HG02840 (cell line): ENCODE measurements around the gene SLC27A3.
"Not testable (repeated sequence)": the region's sequence is repeated elsewhere in the genome, so short reads cannot be mapped to it uniquely, and the experiment has no call there.

Source experiments
- ATAC-seq: cut with Tn5 transposase; IDR thresholded peaks from one replicate; pipeline ENCODE4 v1.9.1; 2021; ENCODE audit warnings: mild to moderate bottlenecking, moderate library complexity, moderate number of reproducible peaks; ENCODE audit not compliant: unreplicated experiment, low FRiP score

SLC27A3 gene

DNA sequence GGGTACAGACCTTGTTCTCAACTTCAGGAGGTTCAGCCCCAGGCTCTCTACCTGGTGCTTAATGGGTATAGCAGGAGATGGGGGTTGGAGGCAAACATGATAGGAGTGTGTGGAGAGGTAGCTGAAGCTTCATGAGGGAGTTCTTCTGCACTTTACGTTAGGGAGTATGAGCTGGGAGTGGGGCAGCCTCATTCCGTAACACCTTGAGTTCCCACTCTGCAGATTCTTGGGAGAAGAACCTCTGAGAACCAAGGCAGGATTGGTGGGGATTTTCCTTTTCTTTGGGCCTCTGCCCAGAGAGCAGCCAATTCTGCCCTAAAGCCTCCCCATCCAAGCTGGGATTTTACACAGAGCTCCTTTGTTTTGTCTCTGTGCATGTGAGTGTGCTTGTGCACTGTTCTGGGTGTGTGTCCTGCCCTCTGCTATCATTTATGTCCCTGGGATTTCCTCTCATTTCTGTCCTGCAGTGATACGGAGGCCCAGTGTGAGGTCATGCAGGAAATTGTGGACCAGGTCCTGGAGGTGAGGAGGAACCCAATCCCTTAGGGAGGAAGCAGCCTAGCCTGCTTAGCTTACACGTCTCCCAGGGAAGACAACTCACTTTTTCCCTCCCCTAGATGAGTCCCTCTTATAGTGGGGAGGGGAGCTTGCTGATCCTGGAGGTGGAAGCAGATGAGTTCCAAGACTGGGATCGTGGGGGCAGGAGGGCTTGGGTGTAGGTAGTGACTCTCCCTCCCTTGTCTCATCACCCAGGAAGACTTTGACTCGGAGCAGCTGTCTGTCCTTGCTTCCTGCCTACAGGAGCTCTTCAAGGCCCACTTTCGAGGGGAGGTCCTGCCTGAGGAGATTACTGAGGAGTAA is 11.6 kb upstream of the SLC27A3 start:
- no peak for ATAC-seq

- ATAC-seq: no peak
Measured at GRCh38 chr1:153764310-153764709, 10.9 kb upstream of the SLC27A3 start.

GRCh38 chr1:153766663-153767062 is 8.5 kb upstream of the SLC27A3 start:
- ATAC-seq: not testable (repeated sequence)

DNA sequence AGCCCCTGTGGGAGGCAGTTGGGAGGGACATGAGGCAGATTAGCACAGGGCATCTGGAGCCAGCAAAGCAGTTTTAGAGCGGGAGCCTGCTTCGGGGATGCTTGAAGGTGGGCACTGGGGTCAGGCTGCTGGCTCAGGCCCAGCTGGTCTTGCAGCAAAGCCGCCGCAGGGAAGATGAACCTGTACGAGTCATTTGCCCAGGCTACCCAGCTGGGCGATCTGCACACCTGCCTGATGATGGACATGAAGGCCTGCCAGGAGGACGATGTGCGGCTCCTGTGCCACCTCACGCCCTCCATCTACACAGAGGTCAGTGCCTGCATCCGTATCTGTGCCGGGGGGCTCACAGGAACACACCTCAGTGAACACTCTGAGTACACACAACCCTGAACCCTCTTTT is 7.7 kb upstream of the SLC27A3 start:
- ATAC-seq: no peak

GRCh38 chr1:153768316-153769181 is 6.7 kb upstream of the SLC27A3 start:
- no peak for ATAC-seq

DNA sequence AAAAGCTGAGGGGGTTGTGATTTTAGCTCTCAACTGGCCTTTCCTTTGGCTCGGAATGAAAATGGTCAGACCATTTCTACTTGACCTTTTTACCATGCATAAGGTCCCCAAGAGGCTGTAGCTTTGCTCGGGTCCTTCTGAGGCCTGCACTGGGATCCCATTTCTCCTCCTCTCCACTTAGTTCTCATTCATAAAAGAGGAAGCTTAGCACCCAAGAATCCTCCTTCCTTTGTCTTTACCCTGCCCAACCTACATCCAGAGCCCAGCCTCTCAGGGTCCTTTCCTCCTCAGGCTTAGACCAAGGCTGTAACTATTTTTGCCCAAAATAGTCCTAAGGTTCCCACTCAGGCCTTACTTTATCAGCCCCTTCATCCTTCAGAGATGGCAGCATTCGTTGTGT is 6.0 kb upstream of the SLC27A3 start:
- no peak for ATAC-seq

DNA sequence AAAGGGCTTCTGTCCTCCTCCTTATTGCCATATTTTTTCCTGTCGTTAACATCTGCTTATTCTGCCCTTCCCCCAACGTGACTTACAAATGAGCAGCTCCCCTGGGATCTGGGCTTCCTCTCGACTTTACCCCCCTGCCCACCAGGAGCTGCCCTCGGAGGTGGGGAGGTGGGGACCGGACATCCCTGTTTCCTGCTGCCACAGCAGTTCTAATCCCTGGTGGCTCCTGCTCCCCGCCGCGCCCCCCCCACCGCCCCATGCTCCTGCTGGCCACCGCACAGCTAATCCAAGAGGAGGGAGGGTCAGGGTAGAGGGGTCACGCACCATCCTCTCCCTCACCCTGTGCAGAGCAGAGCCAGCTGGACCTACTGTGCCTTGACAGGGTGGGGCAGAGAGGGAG is 4.4 kb upstream of the SLC27A3 start:
- ATAC-seq: no peak

DNA sequence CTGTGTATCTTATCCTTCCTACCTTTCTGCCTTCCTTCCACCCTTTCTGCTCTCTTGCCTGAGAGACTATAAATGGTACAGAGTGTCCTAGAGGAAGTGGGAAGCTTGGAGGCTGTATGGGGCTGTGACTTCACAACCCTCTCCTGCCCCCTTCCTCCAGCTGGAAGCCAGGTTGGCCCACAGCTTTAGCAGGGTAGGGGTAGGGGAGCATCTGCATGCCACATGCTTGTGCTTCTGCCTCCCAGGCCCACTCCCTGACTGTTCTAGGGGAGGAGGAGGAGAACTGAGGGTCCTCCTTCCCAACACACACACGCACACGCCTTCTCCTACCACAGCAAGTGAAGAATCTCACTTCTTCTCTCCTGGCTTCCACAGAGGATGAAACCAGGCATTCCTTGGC is 3.9 kb upstream of the SLC27A3 start:
- ATAC-seq: no peak

- ATAC-seq: no peak
Measured at GRCh38 chr1:153771841-153772593, 3.2 kb upstream of the SLC27A3 start.

- no peak for ATAC-seq
Measured at GRCh38 chr1:153773096-153773921, 1.9 kb upstream of the SLC27A3 start.

DNA sequence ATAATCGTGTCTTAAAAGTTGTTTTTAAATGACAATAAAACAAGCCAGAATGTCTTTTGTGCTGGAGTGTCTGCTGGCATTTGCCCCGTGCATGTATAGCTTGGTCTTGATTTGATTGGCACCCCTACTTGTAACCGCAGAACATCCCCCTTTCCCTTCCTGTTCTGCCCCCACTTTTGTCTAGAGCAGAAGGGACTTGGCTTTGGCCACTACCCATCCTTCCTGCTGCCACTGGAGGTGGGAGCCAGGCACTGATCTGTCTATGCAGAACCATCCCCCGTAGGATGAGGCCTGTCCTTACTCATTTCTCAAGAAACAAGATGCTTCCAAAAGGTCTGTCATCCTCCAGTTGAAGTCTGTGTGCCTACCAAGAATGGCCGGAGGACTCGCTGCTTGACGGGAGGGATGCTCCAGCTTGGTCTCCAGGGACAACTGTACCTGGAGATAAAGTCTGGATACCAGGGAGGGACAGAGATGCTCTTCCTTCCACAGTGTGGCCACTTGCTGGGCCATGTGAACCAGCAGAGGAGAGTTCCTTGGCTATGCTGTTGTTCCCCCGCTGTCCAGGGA is 1.1 kb upstream of the SLC27A3 start:
- ATAC-seq: no peak

DNA sequence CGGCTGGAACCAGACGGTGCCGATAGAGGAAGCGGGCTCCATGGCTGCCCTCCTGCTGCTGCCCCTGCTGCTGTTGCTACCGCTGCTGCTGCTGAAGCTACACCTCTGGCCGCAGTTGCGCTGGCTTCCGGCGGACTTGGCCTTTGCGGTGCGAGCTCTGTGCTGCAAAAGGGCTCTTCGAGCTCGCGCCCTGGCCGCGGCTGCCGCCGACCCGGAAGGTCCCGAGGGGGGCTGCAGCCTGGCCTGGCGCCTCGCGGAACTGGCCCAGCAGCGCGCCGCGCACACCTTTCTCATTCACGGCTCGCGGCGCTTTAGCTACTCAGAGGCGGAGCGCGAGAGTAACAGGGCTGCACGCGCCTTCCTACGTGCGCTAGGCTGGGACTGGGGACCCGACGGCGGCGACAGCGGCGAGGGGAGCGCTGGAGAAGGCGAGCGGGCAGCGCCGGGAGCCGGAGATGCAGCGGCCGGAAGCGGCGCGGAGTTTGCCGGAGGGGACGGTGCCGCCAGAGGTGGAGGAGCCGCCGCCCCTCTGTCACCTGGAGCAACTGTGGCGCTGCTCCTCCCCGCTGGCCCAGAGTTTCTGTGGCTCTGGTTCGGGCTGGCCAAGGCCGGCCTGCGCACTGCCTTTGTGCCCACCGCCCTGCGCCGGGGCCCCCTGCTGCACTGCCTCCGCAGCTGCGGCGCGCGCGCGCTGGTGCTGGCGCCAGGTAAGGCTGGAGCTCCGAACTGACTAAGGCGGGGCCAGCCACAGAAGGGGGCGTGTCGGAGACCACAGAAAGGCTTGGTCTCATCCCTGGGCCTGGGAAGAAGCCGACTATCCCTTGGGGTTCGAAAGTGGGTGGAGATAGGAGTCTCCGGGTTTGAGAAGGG is 486 bp downstream of the SLC27A3 start:
- no peak for ATAC-seq

DNA sequence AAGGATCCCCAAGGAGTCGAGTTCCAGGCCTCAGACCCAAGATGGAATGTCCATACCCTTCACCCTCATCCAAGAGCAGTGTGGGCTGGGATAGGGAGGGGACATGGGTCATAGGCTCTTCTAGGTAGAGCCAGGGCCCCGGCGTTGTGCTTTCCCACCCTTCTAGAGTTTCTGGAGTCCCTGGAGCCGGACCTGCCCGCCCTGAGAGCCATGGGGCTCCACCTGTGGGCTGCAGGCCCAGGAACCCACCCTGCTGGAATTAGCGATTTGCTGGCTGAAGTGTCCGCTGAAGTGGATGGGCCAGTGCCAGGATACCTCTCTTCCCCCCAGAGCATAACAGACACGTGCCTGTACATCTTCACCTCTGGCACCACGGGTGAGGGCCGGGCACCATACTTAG is 1.1 kb downstream of the SLC27A3 start:
- ATAC-seq: no peak

DNA sequence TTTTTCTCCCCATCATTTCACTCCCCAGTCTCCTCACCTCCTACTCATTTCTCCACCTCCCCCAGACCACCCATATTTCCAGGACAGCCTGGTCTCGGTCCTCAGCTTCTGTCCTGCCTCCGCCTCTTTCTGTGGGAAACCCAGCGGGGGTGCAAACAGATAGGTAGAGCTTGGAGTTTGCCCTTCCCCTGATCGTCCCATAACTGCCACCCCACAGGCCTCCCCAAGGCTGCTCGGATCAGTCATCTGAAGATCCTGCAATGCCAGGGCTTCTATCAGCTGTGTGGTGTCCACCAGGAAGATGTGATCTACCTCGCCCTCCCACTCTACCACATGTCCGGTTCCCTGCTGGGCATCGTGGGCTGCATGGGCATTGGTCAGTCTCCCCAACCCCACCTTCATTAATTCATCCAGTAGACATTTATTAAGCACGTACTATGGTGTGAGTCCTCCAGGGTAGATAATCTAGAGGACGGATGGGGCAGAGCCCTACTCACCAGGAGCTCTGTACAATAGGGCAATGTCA is 1.7 kb downstream of the SLC27A3 start:
- no peak for ATAC-seq

DNA sequence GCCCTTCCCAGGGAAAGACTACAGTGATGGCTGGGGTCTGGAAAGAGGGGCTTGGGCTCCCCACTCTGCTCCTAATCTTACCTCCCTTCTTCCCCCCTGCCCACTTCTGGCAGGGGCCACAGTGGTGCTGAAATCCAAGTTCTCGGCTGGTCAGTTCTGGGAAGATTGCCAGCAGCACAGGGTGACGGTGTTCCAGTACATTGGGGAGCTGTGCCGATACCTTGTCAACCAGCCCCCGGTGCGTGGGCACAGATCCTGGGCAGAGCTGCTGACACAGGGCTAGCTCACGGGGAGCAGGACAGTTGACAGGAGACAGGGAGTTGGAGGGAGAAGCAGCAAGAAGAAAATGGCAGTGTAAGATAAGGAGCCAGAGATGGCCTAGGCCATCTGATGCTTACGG is 2.4 kb downstream of the SLC27A3 start:
- no peak for ATAC-seq

GRCh38 chr1:153778051-153778823 is 3.0 kb downstream of the SLC27A3 start:
- ATAC-seq: no peak

GRCh38 chr1:153778824-153779519 is 3.8 kb downstream of the SLC27A3 start:
- ATAC-seq: no peak
